ENCODE results near the gene TMPRSS3.

GRCh38 chr21:42443876-42444744, 48.3 kb upstream of the TMPRSS3 start:
- TF ChIP-seq POLR2A (IDR thresholded peaks at IDR 0.05; ENCODE audit: low read depth, low read length) = no peak
- no peak for TF ChIP-seq SPI1 (IDR thresholded peaks at IDR 0.05; ENCODE audit: low read depth, low read length)
- no peak for TF ChIP-seq TAF1 (IDR thresholded peaks at IDR 0.05; ENCODE audit: low read depth, low read length)
- no peak for TF ChIP-seq POLR2AphosphoS5 (IDR thresholded peaks at IDR 0.05; ENCODE audit: low read depth, low read length)
